Chondrocyte (in vitro differentiated cells): ENCODE data around the gene F2RL3. TPM values are rescaled to one million over a fixed set of nuclear protein-coding genes. Genes with fewer than 3 reads are reported as not detected.

Source experiments
- DNase-seq: peaks from one replicate; pipeline ENCODE4 v3.0.0; 2021; ENCODE audit warnings: mixed read lengths, low spot score
- H3K27ac Mint-ChIP-seq: one replicate; pipeline ENCODE4 v1.8.0; 2021; ENCODE audit warnings: mild to moderate bottlenecking, moderate library complexity, mixed read lengths; ENCODE audit not compliant: unreplicated experiment
- H3K27me3 Mint-ChIP-seq: 2 replicates; pipeline ENCODE4 v1.8.0; 2021; ENCODE audit warnings: low read depth, mixed read lengths
- H3K36me3 Mint-ChIP-seq: 2 replicates; pipeline ENCODE4 v1.8.0; 2021; ENCODE audit warnings: low read depth, mixed read lengths
- H3K4me1 Mint-ChIP-seq: 2 replicates; pipeline ENCODE4 v1.8.0; 2021; ENCODE audit warnings: low read depth, mild to moderate bottlenecking, mixed read lengths
- H3K4me3 Mint-ChIP-seq: one replicate; pipeline ENCODE4 v1.8.0; 2021; ENCODE audit warnings: mild to moderate bottlenecking, moderate library complexity, mixed read lengths; ENCODE audit not compliant: unreplicated experiment
- H3K9me3 Mint-ChIP-seq: 2 replicates; pipeline ENCODE4 v1.8.0; 2021; ENCODE audit warnings: low read depth, mixed read lengths
- total RNA-seq: library from RNA; stranded (reverse); gene quantifications from 3 replicates; pipeline ENCODE4 v1.2.1, GENCODE V29; 2021
- TF ChIP-seq, protein P1 (sequence below): fragments of 200-600 bp; sonication (generic); IDR thresholded peaks from 2 replicates; pipeline ENCODE4 v1.5.0; 2021; ENCODE audit warnings: antibody characterized with exemption, mild to moderate bottlenecking, moderate library complexity

The F2RL3 gene
- total RNA-seq, 1 donor from 2014 or later = 0.05 TPM

DNA sequence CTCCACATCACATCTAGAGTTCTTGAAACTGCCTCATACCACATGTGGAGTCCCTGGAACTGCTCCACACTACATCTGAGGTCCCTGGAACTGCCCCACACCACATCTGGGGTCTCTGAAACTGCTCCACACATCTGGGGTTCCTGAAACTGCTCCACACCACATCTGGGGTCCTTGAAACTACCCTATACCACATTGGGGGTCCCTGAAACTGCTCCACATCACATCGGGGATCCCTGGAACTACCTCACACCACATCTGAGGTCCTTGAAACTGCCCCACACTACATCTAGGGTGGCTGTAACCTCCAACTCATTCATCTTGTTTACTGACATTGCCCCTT is 33.8 kb downstream of the F2RL3 start:
- Mint-ChIP-seq H3K27me3 (peaks cover 2% of the 10 kb centered on the region), H3K4me1 (no peaks in the 10 kb centered on the region), H3K27ac (no peak overlapping the region), H3K9me3 (peaks cover 18% of the 10 kb centered on the region), H3K4me3 (no peak overlapping the region), H3K36me3 (peaks cover 5% of the 10 kb centered on the region)
- TF ChIP-seq, protein P1, sequence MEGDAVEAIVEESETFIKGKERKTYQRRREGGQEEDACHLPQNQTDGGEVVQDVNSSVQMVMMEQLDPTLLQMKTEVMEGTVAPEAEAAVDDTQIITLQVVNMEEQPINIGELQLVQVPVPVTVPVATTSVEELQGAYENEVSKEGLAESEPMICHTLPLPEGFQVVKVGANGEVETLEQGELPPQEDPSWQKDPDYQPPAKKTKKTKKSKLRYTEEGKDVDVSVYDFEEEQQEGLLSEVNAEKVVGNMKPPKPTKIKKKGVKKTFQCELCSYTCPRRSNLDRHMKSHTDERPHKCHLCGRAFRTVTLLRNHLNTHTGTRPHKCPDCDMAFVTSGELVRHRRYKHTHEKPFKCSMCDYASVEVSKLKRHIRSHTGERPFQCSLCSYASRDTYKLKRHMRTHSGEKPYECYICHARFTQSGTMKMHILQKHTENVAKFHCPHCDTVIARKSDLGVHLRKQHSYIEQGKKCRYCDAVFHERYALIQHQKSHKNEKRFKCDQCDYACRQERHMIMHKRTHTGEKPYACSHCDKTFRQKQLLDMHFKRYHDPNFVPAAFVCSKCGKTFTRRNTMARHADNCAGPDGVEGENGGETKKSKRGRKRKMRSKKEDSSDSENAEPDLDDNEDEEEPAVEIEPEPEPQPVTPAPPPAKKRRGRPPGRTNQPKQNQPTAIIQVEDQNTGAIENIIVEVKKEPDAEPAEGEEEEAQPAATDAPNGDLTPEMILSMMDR = no peak
- DNase-seq = no peak

DNA sequence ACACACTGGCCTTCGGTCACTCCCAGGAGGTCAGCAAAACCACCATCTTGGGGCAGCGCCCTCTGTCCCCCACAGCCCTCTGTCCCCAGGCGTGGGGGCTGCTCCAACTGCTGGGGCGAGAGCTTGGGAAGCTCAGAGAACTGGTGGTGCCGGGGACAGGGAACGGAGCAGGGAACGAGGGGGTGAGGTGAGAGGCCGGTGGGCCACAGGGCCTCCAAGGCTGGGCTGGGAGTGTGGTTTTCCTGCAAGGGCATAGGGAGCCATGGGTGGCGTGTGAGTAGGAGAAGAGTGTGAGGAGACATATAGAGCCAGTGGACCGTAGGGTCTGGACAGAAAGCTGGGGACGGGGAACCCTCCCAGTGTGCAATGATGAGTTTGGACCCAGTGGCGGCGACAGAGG is 34.1 kb downstream of the F2RL3 start:
- H3K27me3 Mint-ChIP-seq = peaks cover 2% of the 10 kb centered on the region
- H3K36me3 Mint-ChIP-seq = peaks cover 5% of the 10 kb centered on the region
- no peaks in the 10 kb centered on the region for H3K4me1 Mint-ChIP-seq
- H3K27ac Mint-ChIP-seq = no peak overlapping the region
- peaks cover 18% of the 10 kb centered on the region for H3K9me3 Mint-ChIP-seq
- TF ChIP-seq, protein P1 = no peak
- no peak overlapping the region for H3K4me3 Mint-ChIP-seq
- DNase-seq = no peak

DNA sequence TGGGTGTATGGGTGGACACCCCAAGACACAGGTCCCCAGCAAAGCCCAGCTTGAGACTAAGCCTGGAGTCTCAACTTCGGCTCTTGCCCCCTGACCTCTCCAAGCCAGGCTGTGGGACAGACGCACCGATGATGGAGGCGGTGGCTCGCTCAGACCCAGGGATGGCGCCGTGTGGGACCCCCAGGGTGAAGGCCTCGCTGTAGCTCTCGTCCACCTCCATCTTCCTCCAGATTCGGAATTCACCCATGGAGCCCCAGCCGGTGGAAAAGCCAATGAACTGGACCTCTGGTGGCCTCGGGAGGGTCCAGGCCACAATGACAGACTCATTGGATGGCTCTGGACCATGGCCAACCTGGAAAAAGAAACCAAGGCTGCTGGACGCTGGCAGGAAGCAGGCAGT is 39.1 kb downstream of the F2RL3 start:
- Mint-ChIP-seq H3K36me3 (peaks cover 3% of the 10 kb centered on the region), H3K27me3 (peaks cover 12% of the 10 kb centered on the region), H3K9me3 (peaks cover 17% of the 10 kb centered on the region), H3K27ac (no peak overlapping the region), H3K4me3 (no peak overlapping the region), H3K4me1 (no peaks in the 10 kb centered on the region)
- DNase-seq = no peak
- TF ChIP-seq, protein P1 = no peak

DNA sequence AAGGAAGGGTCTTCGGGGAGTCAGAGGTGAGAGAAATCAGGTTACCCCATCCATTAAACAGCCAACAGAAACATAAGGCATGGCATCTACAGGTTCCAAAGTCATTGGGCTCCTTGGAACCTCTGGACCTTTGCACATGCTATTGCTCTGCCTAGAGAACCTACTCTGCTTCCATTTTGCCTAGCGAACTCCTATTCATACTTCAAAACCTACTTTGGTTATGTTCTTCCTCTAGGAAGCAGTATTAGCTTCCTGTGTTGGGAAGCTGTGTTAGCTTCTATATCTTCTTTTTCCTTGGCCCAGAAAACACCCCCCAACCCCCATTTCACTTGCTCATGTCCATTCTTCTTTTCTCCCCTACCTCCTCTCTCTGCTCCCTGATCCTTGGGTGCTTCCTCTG is 39.6 kb downstream of the F2RL3 start:
- no peak for DNase-seq
- H3K27ac Mint-ChIP-seq = no peak overlapping the region
- H3K9me3 Mint-ChIP-seq = peaks cover 19% of the 10 kb centered on the region
- H3K4me1 Mint-ChIP-seq = no peaks in the 10 kb centered on the region
- peaks cover 12% of the 10 kb centered on the region for H3K27me3 Mint-ChIP-seq
- TF ChIP-seq, protein P1 = no peak
- H3K36me3 Mint-ChIP-seq = peaks cover 3% of the 10 kb centered on the region
- no peak overlapping the region for H3K4me3 Mint-ChIP-seq

DNA sequence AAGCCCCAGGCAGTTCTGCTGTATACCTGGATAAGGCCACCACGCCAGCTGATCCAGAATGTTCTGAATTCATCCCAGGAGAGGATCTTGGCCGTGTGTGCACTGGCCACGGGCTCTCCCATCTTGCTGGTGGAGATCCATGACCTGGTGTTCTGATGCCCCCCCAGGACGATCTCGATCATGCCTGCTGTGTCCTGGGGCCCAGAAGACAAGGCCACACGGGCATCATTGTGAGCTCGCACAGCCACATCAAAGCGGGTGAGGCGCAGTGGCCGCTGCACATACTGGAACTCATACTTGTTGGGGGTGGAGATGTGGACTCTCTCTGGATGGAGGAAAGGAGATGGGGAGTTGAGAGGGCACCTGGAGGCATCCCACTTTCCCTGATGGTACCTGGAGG is 40.1 kb downstream of the F2RL3 start:
- peaks cover 4% of the 10 kb centered on the region for H3K36me3 Mint-ChIP-seq
- peak; percentile 59 for DNase-seq
- peaks cover 13% of the 10 kb centered on the region for H3K27me3 Mint-ChIP-seq
- TF ChIP-seq, protein P1 = no peak
- no peak overlapping the region for H3K4me3 Mint-ChIP-seq
- no peaks in the 10 kb centered on the region for H3K4me1 Mint-ChIP-seq
- peaks cover 25% of the 10 kb centered on the region for H3K9me3 Mint-ChIP-seq
- no peak overlapping the region for H3K27ac Mint-ChIP-seq
